DMS153 treated with DMSO at 0.1 percent for 48 hours (cell line): ENCODE measurements around the gene POU2F1.

Experiments
- DNase-seq: peaks from one replicate; lab custom pipeline; 2025; ENCODE audit not compliant: unreplicated experiment; lab: John Stamatoyannopoulos, UW

Gene POU2F1

DNA sequence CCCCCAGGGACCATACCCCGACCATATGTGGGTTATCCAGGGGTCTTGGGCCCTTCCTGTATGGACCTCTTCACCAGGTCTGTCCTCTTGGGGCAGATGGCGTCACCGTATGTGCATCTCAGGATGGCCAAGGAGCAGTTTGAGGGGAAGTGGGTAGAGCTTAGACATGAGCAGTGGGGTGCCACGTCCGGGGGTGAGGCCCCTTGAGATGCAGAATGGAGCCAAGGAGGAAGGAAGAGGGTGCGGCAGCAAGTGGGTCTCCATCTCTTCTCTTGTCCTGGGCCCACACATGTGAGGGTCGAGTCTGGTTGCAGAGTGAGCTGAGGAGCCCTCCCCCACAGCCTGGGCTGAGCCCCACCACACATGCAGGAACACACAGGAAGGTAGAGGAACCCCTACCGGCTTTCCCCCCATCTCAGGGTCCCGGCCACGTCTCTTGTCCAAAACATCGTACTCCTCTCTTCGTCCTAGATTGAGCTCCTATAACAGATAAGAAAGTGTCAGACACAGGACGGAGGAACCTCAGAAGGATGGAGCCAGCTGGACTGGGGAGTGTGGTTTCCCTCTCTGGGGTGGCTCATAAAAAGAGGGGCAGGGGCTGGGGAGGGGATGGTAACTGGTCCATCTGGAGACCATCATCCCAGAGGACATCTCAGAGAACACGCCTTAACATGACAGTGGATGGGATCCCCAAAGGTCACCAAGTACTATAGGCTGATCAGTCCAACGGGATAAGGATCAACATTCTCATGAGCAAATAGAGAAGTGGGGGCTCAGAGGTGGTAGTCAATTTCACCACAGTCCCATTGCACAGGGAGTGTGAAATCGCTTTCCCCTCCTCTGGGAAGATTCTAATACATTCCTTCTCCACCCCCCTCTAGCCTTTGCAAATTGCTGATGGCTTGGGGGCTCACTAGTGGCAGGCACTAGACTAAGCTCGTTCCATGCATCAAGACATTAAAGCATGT is 217.8 kb downstream of the POU2F1 start:
- no peak for DNase-seq

- DNase-seq = peak; percentile 58
These were observed 218.8 kb downstream of the POU2F1 start for GRCh38 chr1:167439301-167439988.

GRCh38 chr1:167440345-167440744 is 219.7 kb downstream of the POU2F1 start:
- DNase-seq = no peak

- DNase-seq = no peak
These were observed 220.1 kb downstream of the POU2F1 start for GRCh38 chr1:167440776-167441175.

GRCh38 chr1:167441222-167441621 is 220.5 kb downstream of the POU2F1 start:
- DNase-seq = no peak

DNA sequence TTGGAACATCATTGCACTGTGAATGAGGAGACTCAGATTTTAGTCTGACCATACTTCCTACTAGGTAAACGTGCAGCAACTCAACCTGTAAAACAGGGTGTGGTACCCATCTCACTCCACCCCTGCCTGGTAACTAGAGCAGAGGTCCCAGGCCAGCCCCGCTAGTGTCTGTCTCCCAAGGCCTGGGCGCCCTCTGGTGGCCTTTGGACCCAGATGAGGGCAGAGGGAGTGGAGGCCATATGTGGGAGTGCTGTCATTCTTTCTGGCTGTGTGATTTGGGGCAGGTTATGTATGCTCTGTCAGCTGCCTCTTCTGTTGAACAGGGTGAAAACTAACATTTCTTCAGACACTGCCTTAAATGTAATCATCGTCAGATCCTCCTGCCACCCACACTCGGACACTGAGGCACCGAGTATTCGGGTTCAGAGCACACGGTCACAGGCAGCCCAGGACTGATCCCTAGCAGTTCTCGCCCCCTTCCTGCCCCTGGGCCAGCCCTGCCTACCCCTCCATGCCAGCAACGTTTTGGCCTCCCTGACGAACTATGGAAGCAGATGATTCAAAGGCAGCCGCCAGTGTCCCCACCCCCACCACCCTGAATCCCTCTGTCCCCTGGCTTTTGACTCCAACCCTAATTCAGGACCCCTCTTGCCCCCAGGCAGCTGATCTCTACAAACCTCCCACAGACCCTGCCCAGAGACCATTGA is 221.6 kb downstream of the POU2F1 start:
- peak; percentile 88 for DNase-seq

GRCh38 chr1:167442854-167443565 is 222.3 kb downstream of the POU2F1 start:
- no peak for DNase-seq

GRCh38 chr1:167443757-167444156 is 223.1 kb downstream of the POU2F1 start:
- DNase-seq = no peak

DNA sequence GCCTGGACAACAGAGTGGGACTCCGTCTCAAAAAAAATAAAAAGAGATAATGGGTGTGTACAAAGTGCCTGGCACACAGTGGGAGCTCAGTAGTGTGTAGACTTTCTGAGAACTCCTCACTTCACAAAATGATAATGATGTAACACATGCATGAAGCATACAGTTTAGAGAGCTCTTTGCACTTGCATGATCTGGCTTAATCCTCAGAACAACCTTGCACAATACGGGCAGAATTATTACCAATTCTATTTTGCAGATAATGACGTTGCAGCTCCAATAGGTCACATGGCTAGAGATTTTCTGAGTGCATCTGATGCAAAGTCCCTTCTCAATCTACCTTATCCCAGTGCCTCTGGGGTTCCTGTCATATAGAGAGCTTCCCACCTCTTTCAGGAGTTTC is 226.3 kb downstream of the POU2F1 start:
- DNase-seq = no peak

DNA sequence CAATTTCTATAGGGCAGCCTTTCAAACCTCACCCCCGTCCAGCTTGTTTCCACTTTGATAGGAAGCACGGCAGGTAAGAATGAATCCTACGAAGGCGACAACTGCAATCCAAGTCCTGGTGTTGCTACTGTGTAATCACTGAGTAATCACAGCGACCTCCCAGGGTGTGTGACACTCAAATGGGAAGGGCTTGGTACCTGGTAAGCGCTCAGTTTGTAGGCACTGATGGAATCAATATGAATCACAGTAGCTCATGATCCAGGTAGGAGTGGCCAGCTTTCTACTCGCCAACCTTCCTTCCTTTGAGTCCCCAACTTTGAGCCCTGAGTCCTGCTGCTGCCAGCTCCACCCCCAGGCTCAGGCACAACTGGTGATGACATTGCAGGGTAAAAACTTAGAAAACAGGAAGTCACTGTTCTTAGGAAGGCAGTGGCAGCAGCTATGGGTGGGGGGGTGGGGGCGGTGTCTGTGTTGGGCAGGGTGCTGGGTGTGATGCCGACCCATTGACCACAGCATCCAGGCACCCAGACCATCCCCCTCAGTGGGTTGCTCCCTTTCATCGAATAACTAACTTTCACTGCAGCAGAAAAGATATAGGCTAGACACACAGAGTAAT is 226.9 kb downstream of the POU2F1 start:
- no peak for DNase-seq

DNA sequence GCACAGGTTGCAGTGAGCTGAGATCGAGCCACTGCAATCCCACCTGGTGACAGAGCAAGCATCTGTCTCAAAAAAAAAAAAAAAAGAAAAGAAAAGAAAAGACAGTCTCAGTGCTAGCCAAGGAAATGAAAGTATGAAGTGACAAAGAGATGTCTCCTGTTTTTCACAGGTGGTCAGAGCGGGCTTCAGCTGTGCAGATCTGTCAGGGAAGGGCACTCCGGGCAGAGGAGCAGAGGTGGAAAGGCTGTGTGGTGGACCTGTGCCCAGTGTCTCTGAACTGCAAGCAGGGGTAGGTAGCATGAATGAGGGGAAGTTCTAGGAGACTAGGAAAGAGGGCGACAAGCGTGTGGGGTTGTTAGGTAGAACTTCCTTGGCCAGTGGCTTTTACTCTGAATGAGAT is 230.2 kb downstream of the POU2F1 start:
- no peak for DNase-seq

- no peak for DNase-seq
These were observed 231.8 kb downstream of the POU2F1 start for GRCh38 chr1:167452483-167452882.

DNA sequence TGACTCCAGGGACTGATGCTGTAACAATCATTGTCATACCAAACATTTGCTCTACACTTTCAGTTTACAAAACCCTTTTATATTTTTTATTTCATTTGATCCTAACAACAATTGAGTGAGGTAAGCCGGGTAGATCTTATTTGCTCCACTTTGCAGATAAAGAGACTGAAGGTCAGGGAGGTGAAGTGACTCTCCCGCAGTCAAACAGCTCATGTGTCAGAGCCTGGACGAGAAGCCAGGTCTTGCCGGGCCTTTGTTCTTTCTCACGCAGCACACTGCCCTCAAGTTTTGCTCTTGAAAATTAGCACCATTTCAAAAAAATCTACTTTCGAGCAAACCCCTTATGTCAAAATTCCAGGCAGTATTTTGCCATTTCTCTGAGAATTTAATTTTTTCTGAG is 232.4 kb downstream of the POU2F1 start:
- DNase-seq = no peak

GRCh38 chr1:167454304-167454893 is 233.7 kb downstream of the POU2F1 start:
- no peak for DNase-seq

DNA sequence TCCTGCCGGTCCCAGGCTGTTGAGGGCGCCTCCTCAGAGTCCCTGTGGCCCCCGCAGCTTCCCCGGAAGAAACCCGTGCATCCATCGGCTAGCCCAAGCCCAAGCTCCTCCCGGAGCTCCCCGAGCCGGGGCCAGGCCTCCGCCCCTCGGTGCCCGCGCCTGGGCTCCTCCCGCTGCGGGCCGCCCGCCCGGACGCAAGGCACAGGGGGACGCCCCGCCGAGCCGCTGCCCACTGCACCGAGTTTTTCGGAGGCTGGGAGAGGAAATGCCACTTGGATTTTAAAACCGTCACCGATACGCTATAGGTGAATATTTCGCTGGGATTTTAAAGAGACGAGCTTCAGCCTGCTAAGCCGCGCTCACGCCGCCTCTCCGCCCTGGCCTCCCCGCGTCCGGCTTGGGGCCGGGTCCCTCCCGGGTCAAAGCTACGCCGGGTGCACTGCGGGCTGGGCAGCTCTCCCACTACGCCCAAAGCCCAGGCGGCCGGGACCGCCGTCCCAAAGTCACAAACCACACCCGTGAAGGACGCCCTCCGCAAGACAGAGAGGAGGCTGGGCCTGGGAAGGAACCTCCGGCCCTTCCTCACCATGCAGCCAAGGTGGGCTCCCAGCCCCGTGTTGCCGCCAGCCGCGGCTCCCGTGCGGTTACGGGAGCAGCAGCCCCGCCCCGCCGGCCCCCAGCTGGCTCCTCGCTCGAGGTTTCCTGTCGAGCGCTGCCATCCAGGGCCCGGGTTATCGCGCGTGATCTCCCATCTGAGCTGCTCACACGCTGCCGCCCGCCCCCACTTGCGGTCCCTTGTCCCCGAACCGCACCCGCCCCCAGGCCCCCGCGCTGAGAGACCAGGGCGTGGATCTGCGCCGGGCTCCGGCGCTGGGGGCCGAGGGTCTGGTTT is 234.5 kb downstream of the POU2F1 start:
- peak; percentile 32 for DNase-seq

DNA sequence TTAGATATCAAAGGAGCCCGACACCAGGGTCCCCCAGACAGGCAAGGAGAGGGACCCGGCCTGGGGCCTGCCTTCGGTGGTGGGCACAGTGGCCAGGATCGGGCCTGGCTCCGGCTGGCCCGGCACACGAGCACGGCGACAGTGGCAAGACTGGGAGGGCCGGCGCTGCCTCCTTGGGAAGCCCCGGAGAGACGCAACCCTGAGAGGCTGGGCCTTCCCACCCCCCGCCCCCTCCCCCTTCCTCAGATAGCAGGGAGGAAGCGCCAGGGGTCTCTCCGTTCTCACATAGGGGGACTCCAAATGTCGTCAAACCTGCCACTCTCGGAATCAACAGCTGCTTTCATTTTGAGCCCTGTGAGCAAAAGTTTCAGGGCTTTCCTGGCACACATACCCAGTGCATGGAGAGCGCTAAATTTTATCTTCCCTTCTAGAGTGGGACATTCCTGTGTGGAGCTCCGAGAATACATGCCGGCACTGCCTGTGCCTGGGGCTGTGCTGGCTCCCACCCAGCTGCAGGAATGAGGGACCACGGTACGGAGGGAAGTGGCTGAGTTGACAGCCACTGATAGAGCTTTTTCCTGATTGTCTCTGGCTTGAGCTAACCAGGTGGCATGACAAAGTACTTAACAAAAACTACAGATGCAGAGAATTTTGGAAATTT is 235.2 kb downstream of the POU2F1 start:
- no peak for DNase-seq

- DNase-seq = no peak
These were observed 235.8 kb downstream of the POU2F1 start for GRCh38 chr1:167456524-167456923.

DNA sequence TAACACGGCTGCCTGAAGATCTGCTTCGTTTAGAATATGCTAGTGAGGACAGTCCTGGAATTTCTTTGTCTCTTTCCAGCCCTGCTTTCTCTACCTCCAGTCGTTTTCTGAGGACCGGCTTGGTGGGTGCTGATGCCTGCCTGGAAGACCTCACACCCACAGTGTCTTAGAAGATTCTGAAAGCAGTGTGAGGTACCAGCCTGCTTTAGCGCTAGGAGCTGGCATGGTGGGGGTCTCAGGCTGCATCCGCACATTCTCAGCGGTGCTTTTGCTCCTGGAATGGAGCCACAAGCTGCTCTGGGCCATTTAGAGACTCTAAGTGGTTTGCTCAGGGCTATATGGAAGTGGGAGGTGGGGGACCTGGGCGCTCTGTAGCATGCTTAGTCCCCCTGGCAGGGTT is 236.2 kb downstream of the POU2F1 start:
- no peak for DNase-seq
